Neural progenitor cell (in vitro differentiated cells): Measurements from ENCODE around the gene ACKR3. TPM values are rescaled to one million over a fixed set of nuclear protein-coding genes. Genes with fewer than 3 reads are reported as not detected.

Experiments used
- DNase-seq: peaks from one replicate; pipeline ENCODE4 v3.0.0-alpha.2; 2016; ENCODE audit warnings: low spot score
- H2AFZ ChIP-seq: fragments of 200-600 bp; sonication (generic); replicated peaks from 2 replicates; pipeline ENCODE4 v1.6.1; 2016; ENCODE audit warnings: antibody characterized with exemption
- H3F3A ChIP-seq: fragments of 200-600 bp; sonication (generic); 2 replicates; pipeline ENCODE4 v1.6.1; 2016; ENCODE audit warnings: antibody characterized with exemption, low read depth
- H3K27ac ChIP-seq: fragments of 200-600 bp; sonication (generic); 2 replicates; pipeline ENCODE4 v1.5.1; 2016; ENCODE audit warnings: mild to moderate bottlenecking
- H3K27me3 ChIP-seq: fragments of 200-600 bp; sonication (generic); 2 replicates; pipeline ENCODE4 v1.6.1; 2016; ENCODE audit warnings: mild to moderate bottlenecking, moderate library complexity
- H3K36me3 ChIP-seq: fragments of 200-600 bp; sonication (generic); 2 replicates; pipeline ENCODE4 v1.5.1; 2016
- H3K4me1 ChIP-seq: fragments of 200-600 bp; sonication (generic); 2 replicates; pipeline ENCODE4 v1.6.1; 2016; ENCODE audit warnings: mixed run types
- H3K4me2 ChIP-seq: fragments of 200-600 bp; sonication (generic); 2 replicates; pipeline ENCODE4 v1.6.1; 2016
- H3K4me3 ChIP-seq: fragments of 200-600 bp; sonication (generic); 2 replicates; pipeline ENCODE4 v1.5.1; 2016
- H3K79me2 ChIP-seq: fragments of 200-600 bp; sonication (generic); 2 replicates; pipeline ENCODE4 v1.6.1; 2016; ENCODE audit warnings: low read depth
- H3K9ac ChIP-seq: fragments of 200-600 bp; sonication (generic); 2 replicates; pipeline ENCODE4 v1.6.1; 2016
- H3K9me3 ChIP-seq: fragments of 200-600 bp; sonication (generic); 2 replicates; pipeline ENCODE4 v1.5.1; 2016; ENCODE audit warnings: low read depth
- H4K20me1 ChIP-seq: fragments of 200-600 bp; sonication (generic); 2 replicates; pipeline ENCODE4 v1.6.1; 2016; ENCODE audit warnings: low read depth
- H3K27ac Mint-ChIP-seq: 3 replicates; pipeline ENCODE4 v1.8.0; 2021; ENCODE audit warnings: mixed read lengths
- H3K27me3 Mint-ChIP-seq: 2 replicates; pipeline ENCODE4 v1.8.0; 2022; ENCODE audit warnings: low read depth, mild to moderate bottlenecking, inconsistent platforms, moderate library complexity, mixed read lengths; ENCODE audit not compliant: insufficient read depth
- H3K36me3 Mint-ChIP-seq: 3 replicates; pipeline ENCODE4 v1.8.0; 2021; ENCODE audit warnings: mixed read lengths
- H3K4me1 Mint-ChIP-seq: 3 replicates; pipeline ENCODE4 v1.8.0; 2021; ENCODE audit warnings: mixed read lengths
- H3K4me3 Mint-ChIP-seq: 3 replicates; pipeline ENCODE4 v1.8.0; 2021; ENCODE audit warnings: mild to moderate bottlenecking, moderate library complexity, mixed read lengths
- H3K9me3 Mint-ChIP-seq: 3 replicates; pipeline ENCODE4 v1.8.0; 2020; ENCODE audit warnings: mixed read lengths
- EZH2 ChIP-seq: fragments of 200-600 bp; sonication (generic); IDR thresholded peaks from 2 replicates; pipeline ENCODE4 v1.6.1; 2017; ENCODE audit warnings: antibody characterized with exemption, mild to moderate bottlenecking, moderate library complexity
- EZH2phosphoT487 ChIP-seq: fragments of 200-600 bp; sonication (generic); IDR thresholded peaks from 2 replicates; pipeline ENCODE4 v1.6.1; 2017; ENCODE audit warnings: antibody characterized with exemption
- total RNA-seq: library from RNA; depleted of rRNA; stranded (reverse); fragments of >200 nt; gene quantifications from 2 replicates; pipeline ENCODE4 v1.2.3, GENCODE V29; 2015; ENCODE audit warnings: low replicate concordance
- TF ChIP-seq, protein P1 (sequence below): fragments of 200-600 bp; sonication (generic); IDR thresholded peaks from 2 replicates; pipeline ENCODE4 v1.5.1; 2017; ENCODE audit warnings: antibody characterized with exemption, mild to moderate bottlenecking

Gene ACKR3
- total RNA-seq, 1 donor from 2014 or later, result 1.6 TPM

DNA sequence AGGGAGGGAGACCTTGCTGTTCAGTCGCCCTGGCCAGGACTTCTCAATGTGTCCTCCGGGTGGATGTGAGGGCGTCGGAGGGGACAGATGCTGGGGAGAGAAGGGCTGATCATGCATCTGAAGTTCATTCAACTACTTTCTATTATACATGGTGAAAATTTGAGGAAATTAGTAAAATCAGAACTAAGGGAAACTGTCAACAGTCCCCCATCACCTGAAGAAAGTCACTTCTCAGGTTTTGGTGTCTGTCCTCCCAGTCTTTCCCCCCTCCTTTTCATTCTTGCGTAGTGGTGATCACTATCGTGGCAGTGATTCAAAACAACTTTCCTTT lies 17.4 kb upstream of the ACKR3 start:
- H3F3A ChIP-seq, result peaks cover 7% of the 10 kb centered on the region
- peaks cover 25% of the 10 kb centered on the region for H3K9me3 Mint-ChIP-seq
- no peaks in the 10 kb centered on the region for H4K20me1 ChIP-seq
- H2AFZ ChIP-seq, result peak overlapping the region; percentile 45
- H3K36me3 Mint-ChIP-seq, result no peaks in the 10 kb centered on the region
- H3K4me1 ChIP-seq, result peaks cover 11% of the 10 kb centered on the region
- H3K9ac ChIP-seq, result no peak overlapping the region
- no peak overlapping the region for H3K27ac ChIP-seq
- no peak overlapping the region for H3K4me3 ChIP-seq
- peak overlapping the region; percentile 79 for H3K27ac Mint-ChIP-seq
- DNase-seq, result no peak
- no peaks in the 10 kb centered on the region for H3K27me3 ChIP-seq
- peaks cover 9% of the 10 kb centered on the region for H3K27me3 Mint-ChIP-seq
- H3K4me3 Mint-ChIP-seq, result no peak overlapping the region
- H3K36me3 ChIP-seq, result no peaks in the 10 kb centered on the region
- no peaks in the 10 kb centered on the region for H3K79me2 ChIP-seq
- no peaks in the 10 kb centered on the region for H3K9me3 ChIP-seq
- no peak for TF ChIP-seq EZH2phosphoT487
- no peak for TF ChIP-seq EZH2
- TF ChIP-seq, protein P1, sequence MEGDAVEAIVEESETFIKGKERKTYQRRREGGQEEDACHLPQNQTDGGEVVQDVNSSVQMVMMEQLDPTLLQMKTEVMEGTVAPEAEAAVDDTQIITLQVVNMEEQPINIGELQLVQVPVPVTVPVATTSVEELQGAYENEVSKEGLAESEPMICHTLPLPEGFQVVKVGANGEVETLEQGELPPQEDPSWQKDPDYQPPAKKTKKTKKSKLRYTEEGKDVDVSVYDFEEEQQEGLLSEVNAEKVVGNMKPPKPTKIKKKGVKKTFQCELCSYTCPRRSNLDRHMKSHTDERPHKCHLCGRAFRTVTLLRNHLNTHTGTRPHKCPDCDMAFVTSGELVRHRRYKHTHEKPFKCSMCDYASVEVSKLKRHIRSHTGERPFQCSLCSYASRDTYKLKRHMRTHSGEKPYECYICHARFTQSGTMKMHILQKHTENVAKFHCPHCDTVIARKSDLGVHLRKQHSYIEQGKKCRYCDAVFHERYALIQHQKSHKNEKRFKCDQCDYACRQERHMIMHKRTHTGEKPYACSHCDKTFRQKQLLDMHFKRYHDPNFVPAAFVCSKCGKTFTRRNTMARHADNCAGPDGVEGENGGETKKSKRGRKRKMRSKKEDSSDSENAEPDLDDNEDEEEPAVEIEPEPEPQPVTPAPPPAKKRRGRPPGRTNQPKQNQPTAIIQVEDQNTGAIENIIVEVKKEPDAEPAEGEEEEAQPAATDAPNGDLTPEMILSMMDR, result no peak
- H3K4me2 ChIP-seq, result peak overlapping the region; percentile 2
- H3K4me1 Mint-ChIP-seq, result peaks cover 11% of the 10 kb centered on the region

DNA sequence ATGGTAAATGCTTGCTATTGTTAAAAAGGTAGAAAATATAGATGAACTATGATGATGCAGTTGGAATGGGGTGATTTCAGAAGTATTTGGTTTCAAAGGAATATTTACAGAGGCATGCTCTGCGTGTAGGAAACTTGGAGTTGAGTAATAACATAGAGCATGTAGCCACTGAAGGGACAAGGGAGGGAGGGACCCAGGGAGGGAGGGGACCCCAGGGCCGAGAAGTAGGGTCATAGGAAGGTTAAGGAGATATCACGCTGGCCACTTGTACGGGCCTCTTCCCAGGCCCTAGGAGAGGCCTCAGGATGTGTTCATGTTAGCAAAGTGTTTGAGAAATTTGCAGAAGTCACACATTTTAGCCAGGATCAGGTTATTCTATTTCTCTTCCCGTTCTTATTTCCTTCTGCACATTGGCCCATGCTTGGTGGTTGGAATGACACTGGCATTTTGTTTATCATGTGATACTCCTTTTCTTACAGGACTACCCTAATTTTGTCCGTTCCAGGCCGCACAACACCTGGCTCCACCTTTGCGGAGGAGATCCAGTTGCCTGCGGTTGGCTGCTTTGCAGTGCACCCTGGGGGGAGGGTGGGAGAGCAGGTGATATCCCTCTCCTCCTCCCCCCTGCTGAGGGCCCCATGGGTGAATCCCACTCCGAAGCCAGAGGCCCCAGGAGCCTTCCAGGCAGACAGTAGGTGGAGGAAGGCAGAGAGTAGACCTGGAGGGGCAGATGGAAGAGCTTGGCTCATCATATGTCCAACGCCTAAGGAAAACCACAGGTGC lies 16.9 kb upstream of the ACKR3 start:
- H3K9me3 Mint-ChIP-seq, result peaks cover 21% of the 10 kb centered on the region
- H3K27me3 Mint-ChIP-seq, result peaks cover 9% of the 10 kb centered on the region
- H3K4me3 Mint-ChIP-seq, result no peak overlapping the region
- Histone ChIP-seq H3K9me3 (no peaks in the 10 kb centered on the region), H3K27me3 (no peaks in the 10 kb centered on the region), H3K79me2 (no peaks in the 10 kb centered on the region), H3K4me1 (peaks cover 11% of the 10 kb centered on the region), H3K9ac (no peak overlapping the region), H3K4me3 (no peak overlapping the region), H3K4me2 (no peak overlapping the region), H3K36me3 (no peaks in the 10 kb centered on the region), H3K27ac (no peak overlapping the region), H2AFZ (no peak overlapping the region), H4K20me1 (no peaks in the 10 kb centered on the region), H3F3A (peaks cover 7% of the 10 kb centered on the region)
- H3K27ac Mint-ChIP-seq, result no peak overlapping the region
- DNase-seq, result no peak
- no peaks in the 10 kb centered on the region for H3K36me3 Mint-ChIP-seq
- H3K4me1 Mint-ChIP-seq, result peaks cover 11% of the 10 kb centered on the region
- TF ChIP-seq EZH2, result no peak
- TF ChIP-seq EZH2phosphoT487, result no peak
- TF ChIP-seq, protein P1, result no peak

DNA sequence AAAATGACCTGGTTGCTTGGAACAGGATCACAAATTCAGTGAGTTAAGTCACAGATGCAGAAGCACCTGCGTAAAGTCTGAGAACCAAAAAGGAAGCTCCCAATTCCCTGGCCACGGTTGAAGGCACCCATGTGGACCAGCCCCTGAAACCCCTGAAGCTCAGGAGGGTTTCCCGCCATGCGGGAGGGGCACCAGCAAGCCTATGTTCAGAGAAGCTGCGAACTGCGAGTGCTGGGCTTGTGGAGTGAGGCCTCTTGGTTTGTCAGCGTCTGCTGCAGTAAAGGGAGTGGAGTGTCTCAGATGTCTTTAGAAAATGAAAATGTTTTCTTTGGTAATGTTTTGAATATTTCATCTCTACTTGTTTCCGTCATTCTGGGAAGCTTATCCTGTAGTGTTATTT lies 16.1 kb upstream of the ACKR3 start:
- H3K9me3 Mint-ChIP-seq, result peaks cover 16% of the 10 kb centered on the region
- H3K4me3 Mint-ChIP-seq, result no peak overlapping the region
- no peak overlapping the region for H3K27ac Mint-ChIP-seq
- Histone ChIP-seq H3K4me3 (no peak overlapping the region), H2AFZ (no peak overlapping the region), H3K4me1 (peaks cover 11% of the 10 kb centered on the region), H3K9me3 (no peaks in the 10 kb centered on the region), H3K79me2 (no peaks in the 10 kb centered on the region), H3K27ac (no peak overlapping the region), H3K4me2 (no peak overlapping the region), H3K36me3 (no peaks in the 10 kb centered on the region), H3F3A (peaks cover 7% of the 10 kb centered on the region), H4K20me1 (no peaks in the 10 kb centered on the region), H3K27me3 (no peaks in the 10 kb centered on the region), H3K9ac (no peak overlapping the region)
- TF ChIP-seq, protein P1, result no peak
- TF ChIP-seq EZH2phosphoT487 (no peak), EZH2 (no peak)
- H3K27me3 Mint-ChIP-seq, result peaks cover 9% of the 10 kb centered on the region
- peaks cover 11% of the 10 kb centered on the region for H3K4me1 Mint-ChIP-seq
- no peak for DNase-seq
- no peaks in the 10 kb centered on the region for H3K36me3 Mint-ChIP-seq
